ENCODE results near the gene ZNF791.

- TF ChIP-seq, protein P1, sequence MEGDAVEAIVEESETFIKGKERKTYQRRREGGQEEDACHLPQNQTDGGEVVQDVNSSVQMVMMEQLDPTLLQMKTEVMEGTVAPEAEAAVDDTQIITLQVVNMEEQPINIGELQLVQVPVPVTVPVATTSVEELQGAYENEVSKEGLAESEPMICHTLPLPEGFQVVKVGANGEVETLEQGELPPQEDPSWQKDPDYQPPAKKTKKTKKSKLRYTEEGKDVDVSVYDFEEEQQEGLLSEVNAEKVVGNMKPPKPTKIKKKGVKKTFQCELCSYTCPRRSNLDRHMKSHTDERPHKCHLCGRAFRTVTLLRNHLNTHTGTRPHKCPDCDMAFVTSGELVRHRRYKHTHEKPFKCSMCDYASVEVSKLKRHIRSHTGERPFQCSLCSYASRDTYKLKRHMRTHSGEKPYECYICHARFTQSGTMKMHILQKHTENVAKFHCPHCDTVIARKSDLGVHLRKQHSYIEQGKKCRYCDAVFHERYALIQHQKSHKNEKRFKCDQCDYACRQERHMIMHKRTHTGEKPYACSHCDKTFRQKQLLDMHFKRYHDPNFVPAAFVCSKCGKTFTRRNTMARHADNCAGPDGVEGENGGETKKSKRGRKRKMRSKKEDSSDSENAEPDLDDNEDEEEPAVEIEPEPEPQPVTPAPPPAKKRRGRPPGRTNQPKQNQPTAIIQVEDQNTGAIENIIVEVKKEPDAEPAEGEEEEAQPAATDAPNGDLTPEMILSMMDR (conservative IDR thresholded peaks at IDR 0.05; ENCODE audit: low read depth, low read length): no peak
- no peak for TF ChIP-seq EZH2 (IDR thresholded peaks at IDR 0.05; ENCODE audit: borderline replicate concordance, low read depth, low read length, poor library complexity, severe bottlenecking)
These were observed 44.8 kb downstream of the ZNF791 start for GRCh38 chr19:12655546-12655945.

Measured in A673 (cell line).